NCI-H146 treated with DMSO at 0.1 percent for 48 hours (cell line): ENCODE measurements around the gene ACTR1A.
"Not testable (repeated sequence)": the region's sequence is repeated elsewhere in the genome, so short reads cannot be mapped to it uniquely, and the experiment has no call there.

Experiments
- DNase-seq: peaks from one replicate; lab custom pipeline; 2025; ENCODE audit not compliant: unreplicated experiment; lab: John Stamatoyannopoulos, UW

Gene ACTR1A

GRCh38 chr10:102455893-102456471, 46.5 kb downstream of the ACTR1A start:
- no peak for DNase-seq

- DNase-seq = not testable (repeated sequence)
Observed at GRCh38 chr10:102454662-102455487, 47.6 kb downstream of the ACTR1A start.

- no peak for DNase-seq
Observed at GRCh38 chr10:102453502-102453901, 49.0 kb downstream of the ACTR1A start.

- DNase-seq = no peak
Observed at GRCh38 chr10:102452672-102453340, 49.7 kb downstream of the ACTR1A start.

GRCh38 chr10:102451105-102451969, 51.2 kb downstream of the ACTR1A start, which contains the start of gene C10orf95:
TSS of gene C10orf95 (minus strand) at chr10:102451543. CDS start at chr10:102451093, 450 bp downstream.
- DNase-seq = peak; percentile 21

- peak; percentile 76 for DNase-seq
Observed at GRCh38 chr10:102450374-102451104, 52.0 kb downstream of the ACTR1A start.

GRCh38 chr10:102450124-102450373, 52.5 kb downstream of the ACTR1A start:
- no peak for DNase-seq

GRCh38 chr10:102449321-102450123, 53.0 kb downstream of the ACTR1A start:
- peak; percentile 85 for DNase-seq

- DNase-seq = no peak
Observed at GRCh38 chr10:102444851-102445250, 57.7 kb downstream of the ACTR1A start.

- no peak for DNase-seq
Observed at GRCh38 chr10:102438374-102438773, 64.1 kb downstream of the ACTR1A start.

- no peak for DNase-seq
Observed at GRCh38 chr10:102437515-102437914, 65.0 kb downstream of the ACTR1A start.

- no peak for DNase-seq
Observed at GRCh38 chr10:102436312-102436711, 66.2 kb downstream of the ACTR1A start.

- no peak for DNase-seq
Observed at GRCh38 chr10:102435529-102436233, 66.8 kb downstream of the ACTR1A start.

GRCh38 chr10:102435133-102435497, 67.4 kb downstream of the ACTR1A start:
- no peak for DNase-seq

- no peak for DNase-seq
Observed at GRCh38 chr10:102434394-102435132, 67.9 kb downstream of the ACTR1A start.

GRCh38 chr10:102433619-102434046, 68.9 kb downstream of the ACTR1A start:
- no peak for DNase-seq

- DNase-seq = peak; percentile 92
Observed at GRCh38 chr10:102432162-102432950, 70.2 kb downstream of the ACTR1A start, which contains the start of gene CUEDC2. TSS of gene CUEDC2 (minus strand) at chr10:102432574. CDS start at chr10:102425188, 7,386 bp downstream.
